Esophagus muscularis mucosa (tissue), 3 donors: ENCODE data around the gene RNU7-1.

Source experiments
- CTCF ChIP-seq, 3 experiments: fragments of 200-600 bp in 2 of 3; fragments of 450-650 bp in 1 of 3; sonication (generic) in 2 of 3; IDR thresholded peaks; one replicate each; pipeline ENCODE4 v1.5.1; 2017 to 2019; ENCODE audit warnings: antibody characterized with exemption in 3 of 3, mild to moderate bottlenecking in 2 of 3, moderate library complexity in 1 of 3
- POLR2A ChIP-seq: fragments of 450-650 bp; IDR thresholded peaks from one replicate; pipeline ENCODE4 v1.6.1; 2017; ENCODE audit warnings: antibody characterized with exemption, moderate library complexity, mild to moderate bottlenecking, low read depth
- POLR2AphosphoS5 ChIP-seq, 2 donors: sonication (generic); formaldehyde crosslinking; IDR thresholded peaks; one replicate each; pipeline ENCODE4 v1.6.1; 2017; ENCODE audit warnings: antibody characterized with exemption in 2 of 2

- TF ChIP-seq POLR2A (no peak), CTCF (IDR thresholded peaks at IDR 0.05) (no peak), POLR2AphosphoS5 (IDR thresholded peaks at IDR 0.05) (peak in 1 of 2 donors; percentile 67)
Observed at GRCh38 chr12:6939191-6939540, 4.5 kb upstream of the RNU7-1 start.
